Measurements from ENCODE around the gene LGALSL. TPM values are rescaled to one million over a fixed set of nuclear protein-coding genes. Genes with fewer than 3 reads are reported as not detected.

LGALSL gene
- total RNA-seq, 1 experiment from 2014 or later, result 14.2 TPM

DNA sequence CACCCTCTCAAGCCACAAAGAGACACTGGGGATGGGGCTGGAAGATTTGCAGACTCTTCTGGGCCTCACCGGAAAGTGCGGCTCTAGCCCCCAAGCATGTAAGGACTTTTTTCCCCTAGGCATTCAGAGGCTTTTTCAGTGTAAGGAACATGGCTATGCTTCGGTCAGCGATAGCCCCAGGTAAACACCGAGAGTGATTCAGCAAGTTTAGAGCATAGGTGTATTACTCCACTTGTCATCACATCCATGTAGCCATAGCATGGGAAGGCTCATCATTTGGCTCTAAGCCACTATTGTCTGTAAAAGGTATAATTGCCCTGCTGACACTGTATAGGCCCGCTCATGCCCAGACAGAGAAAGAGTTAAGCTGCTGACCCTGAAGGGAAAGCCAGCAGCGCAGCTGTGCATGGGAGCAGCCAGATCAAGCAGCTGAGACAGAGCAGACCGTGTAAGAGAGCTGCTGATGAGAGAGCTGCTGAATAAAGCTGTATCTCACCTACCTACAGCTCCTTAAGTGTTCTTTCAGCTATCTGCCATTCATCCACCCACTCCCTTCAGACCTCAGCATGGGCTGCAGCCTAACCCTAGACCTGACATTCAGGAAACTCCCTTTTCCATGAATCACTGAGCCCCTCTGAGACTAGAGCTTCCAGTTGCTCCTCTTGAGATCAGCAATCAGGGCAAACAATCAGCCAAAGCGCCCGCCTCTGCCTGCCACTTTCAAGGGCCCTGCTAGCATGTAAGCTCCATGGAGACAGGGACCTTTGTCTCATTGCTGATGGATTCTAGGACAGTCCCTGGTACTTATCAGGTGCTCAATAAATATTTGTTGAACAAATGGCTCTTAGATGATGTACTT, 25.5 kb downstream of the LGALSL start:
- Histone ChIP-seq H2AFZ (ENCODE audit: low read depth, low read length, poor library complexity, severe bottlenecking) (no peak overlapping the region), H3K4me2 (ENCODE audit: low read length) (no peak overlapping the region), H3K27ac (ENCODE audit: low read depth, low read length) (no peak overlapping the region), H3K27me3 (ENCODE audit: insufficient read depth, low read length) (no peaks in the 10 kb centered on the region), H3K9me2 (ENCODE audit: insufficient read depth) (no peaks in the 10 kb centered on the region), H3K4me3 (replicated peaks in 1 of 2; ENCODE audit: low read depth in 1 of 2, low read length in 2 of 2) (no peak overlapping the region), H3K36me3 (ENCODE audit: control insufficient read depth in 1 of 2, insufficient read depth in 2 of 2, low read length in 2 of 2) (no peaks in the 10 kb centered on the region), H3K4me1 (ENCODE audit: control insufficient read depth in 1 of 2, insufficient read depth in 2 of 2, low read length in 2 of 2) (peaks cover 0 to 5% of the 10 kb centered on the region in 2 experiments; a peak in 1 of 4 replicates), H3K79me2 (ENCODE audit: insufficient read depth, low read length) (no peaks in the 10 kb centered on the region), H4K20me1 (ENCODE audit: insufficient read depth) (no peaks in the 10 kb centered on the region), H3K9ac (ENCODE audit: low read length) (no peak overlapping the region), H3K9me3 (ENCODE audit: control insufficient read depth in 1 of 2, insufficient read depth in 1 of 2, low read depth in 1 of 2, low read length in 2 of 2) (no peaks in the 10 kb centered on the region)
- DNase-seq (ENCODE audit: low read depth, low spot score) (no peak), ATAC-seq (no peak)
- intact Hi-C loops (cut with micrococcal nuclease), result no loop called here
- CTCF ChIA-PET, result interaction anchor here (1.9 kb wide), 1 partner anchor 8 kb away, joined by 9 read pairs; no protein-coding TSS in a partner anchor
- RAD21 ChIA-PET (ENCODE audit: low non-redundant PET in 1 of 2, low total read pairs in 2 of 2, uncharacterized antibody in 2 of 2, unreplicated experiment in 2 of 2), result no interaction called here
- TF ChIP-seq SP1 (IDR thresholded peaks at IDR 0.05; ENCODE audit: low read depth) (no peak), POLR2AphosphoS5 (IDR thresholded peaks at IDR 0.05; ENCODE audit: low read depth, low read length) (no peak), SRF (IDR thresholded peaks at IDR 0.05; ENCODE audit: low read depth) (no peak), FOSL1 (IDR thresholded peaks at IDR 0.05; ENCODE audit: low read depth) (no peak), RAD21 (IDR thresholded peaks at IDR 0.05; ENCODE audit: low read depth) (no peak), EZH2phosphoT487 (IDR thresholded peaks at IDR 0.05; ENCODE audit: borderline replicate concordance) (no peak), ZFX (IDR thresholded peaks at IDR 0.05) (no peak), ELF1 (IDR thresholded peaks at IDR 0.05; ENCODE audit: borderline replicate concordance, low read depth) (no peak), TCF7L2 (IDR thresholded peaks at IDR 0.05; ENCODE audit: borderline replicate concordance, extremely low read depth, insufficient read depth, insufficient read length) (no peak), ZNF274 (IDR thresholded peaks at IDR 0.05; ENCODE audit: low read depth, low read length) (no peak), POLR2A (IDR thresholded peaks at IDR 0.05; ENCODE audit: borderline replicate concordance, extremely low read depth, insufficient read depth, insufficient read length) (no peak), REST (IDR thresholded peaks at IDR 0.05; ENCODE audit: low read depth) (no peak), CBX3 (IDR thresholded peaks at IDR 0.05; ENCODE audit: low read depth) (no peak), YY1 (IDR thresholded peaks at IDR 0.05; ENCODE audit: extremely low read depth, insufficient replicate concordance, low read depth, low read length) (no peak), CEBPB (IDR thresholded peaks at IDR 0.05; ENCODE audit: low read depth) (no peak), JUND (IDR thresholded peaks at IDR 0.05) (no peak), SIN3A (IDR thresholded peaks at IDR 0.05; ENCODE audit: low read depth) (no peak)
- TF ChIP-seq, protein P1, sequence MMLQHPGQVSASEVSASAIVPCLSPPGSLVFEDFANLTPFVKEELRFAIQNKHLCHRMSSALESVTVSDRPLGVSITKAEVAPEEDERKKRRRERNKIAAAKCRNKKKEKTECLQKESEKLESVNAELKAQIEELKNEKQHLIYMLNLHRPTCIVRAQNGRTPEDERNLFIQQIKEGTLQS (IDR thresholded peaks at IDR 0.05), result no peak
- TF ChIP-seq, protein P2, sequence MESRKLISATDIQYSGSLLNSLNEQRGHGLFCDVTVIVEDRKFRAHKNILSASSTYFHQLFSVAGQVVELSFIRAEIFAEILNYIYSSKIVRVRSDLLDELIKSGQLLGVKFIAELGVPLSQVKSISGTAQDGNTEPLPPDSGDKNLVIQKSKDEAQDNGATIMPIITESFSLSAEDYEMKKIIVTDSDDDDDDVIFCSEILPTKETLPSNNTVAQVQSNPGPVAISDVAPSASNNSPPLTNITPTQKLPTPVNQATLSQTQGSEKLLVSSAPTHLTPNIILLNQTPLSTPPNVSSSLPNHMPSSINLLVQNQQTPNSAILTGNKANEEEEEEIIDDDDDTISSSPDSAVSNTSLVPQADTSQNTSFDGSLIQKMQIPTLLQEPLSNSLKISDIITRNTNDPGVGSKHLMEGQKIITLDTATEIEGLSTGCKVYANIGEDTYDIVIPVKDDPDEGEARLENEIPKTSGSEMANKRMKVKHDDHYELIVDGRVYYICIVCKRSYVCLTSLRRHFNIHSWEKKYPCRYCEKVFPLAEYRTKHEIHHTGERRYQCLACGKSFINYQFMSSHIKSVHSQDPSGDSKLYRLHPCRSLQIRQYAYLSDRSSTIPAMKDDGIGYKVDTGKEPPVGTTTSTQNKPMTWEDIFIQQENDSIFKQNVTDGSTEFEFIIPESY (IDR thresholded peaks at IDR 0.05; ENCODE audit: extremely low read depth, insufficient replicate concordance, low read length), result no peak
- TF ChIP-seq, protein P3, sequence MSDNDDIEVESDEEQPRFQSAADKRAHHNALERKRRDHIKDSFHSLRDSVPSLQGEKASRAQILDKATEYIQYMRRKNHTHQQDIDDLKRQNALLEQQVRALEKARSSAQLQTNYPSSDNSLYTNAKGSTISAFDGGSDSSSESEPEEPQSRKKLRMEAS (IDR thresholded peaks at IDR 0.05), result no peak
- BruUV-seq (replicated peaks), result no TSS peak
- POLR2A ChIA-PET, result no interaction called here

Data from HCT116 (cell line).